Stimulated activated CD4-positive, alpha-beta T cell treated with anti-CD3 and anti-CD28 coated beads, TNF-alpha, amount 100 ng/mL, for 24 hours (primary cell): Measurements from ENCODE around the gene HEBP2.
"Not testable (repeated sequence)": the region's sequence is repeated elsewhere in the genome, so short reads cannot be mapped to it uniquely, and the experiment has no call there.

Experiments
- DNase-seq, 3 experiments: peaks; one replicate each; pipeline ENCODE4 v3.0.0-alpha.2; 2020; ENCODE audit warnings: low read depth in 3 of 3

The HEBP2 gene, protein sequence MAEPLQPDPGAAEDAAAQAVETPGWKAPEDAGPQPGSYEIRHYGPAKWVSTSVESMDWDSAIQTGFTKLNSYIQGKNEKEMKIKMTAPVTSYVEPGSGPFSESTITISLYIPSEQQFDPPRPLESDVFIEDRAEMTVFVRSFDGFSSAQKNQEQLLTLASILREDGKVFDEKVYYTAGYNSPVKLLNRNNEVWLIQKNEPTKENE

DNA sequence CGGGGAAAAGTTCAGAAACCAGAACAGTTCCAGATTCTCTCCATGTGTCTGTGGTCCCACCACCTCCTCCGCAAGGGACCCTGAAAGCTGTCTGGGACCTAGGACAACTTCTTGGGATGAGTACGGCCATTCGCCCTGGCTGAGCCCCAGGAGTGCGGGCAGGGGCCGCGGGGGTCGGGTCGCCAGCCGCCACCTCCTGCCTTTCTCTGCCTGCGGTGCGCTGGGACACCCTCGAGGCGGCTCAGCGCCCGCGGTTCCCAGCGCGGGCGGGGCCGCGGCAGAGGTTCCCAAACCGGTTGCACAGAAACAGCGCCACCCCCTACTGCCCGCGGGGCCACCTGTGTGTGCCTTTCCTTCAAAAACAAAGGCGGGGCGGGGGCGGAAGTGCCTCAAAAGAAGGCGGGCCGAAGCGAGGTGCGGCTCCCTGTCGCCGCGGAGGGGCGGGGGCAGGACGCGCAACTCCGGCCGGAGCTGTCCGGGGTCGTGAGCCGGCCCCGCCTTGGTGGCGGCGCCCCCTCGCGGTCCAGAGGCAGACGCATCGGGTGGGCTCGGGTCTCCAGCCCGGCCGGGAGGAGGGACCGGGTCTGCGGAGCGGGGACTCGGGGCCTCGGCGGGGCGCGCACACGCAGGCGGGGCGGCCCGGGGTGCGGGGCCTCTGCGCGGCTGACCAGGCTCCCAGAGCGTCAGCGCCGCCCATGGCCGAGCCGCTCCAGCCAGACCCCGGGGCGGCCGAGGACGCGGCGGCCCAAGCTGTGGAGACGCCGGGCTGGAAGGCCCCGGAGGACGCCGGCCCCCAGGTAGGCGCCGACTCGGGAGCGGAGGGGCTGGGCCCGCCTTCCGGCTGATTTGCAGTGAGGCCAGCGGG is at the start of gene HEBP2:
Gene HEBP2, plus strand, starts transcription at position 423 of the 865 bp plus-strand sequence. Its CDS starts 273 bp downstream, at position 696.
- peak; percentile 82 to 95 (median 83) for DNase-seq

DNA sequence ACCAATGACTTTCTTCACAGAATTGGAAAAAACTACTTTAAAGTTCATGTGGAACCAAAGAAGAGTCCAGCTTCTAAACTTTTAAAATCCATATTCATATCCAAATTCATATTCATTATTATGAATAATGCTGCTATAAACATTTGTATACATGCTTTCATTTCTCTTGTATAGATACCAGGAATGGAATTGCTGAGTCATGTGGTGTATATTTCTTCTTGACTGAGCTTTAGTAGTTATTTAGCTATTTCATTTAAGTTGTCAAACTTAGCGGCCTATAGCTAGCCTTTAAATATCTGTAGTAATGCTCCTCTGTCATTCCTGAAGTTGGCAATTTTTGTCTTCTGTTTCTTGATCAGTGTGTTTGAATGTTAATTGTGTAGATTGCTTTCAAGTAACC is 46.1 kb upstream of the HEBP2 start:
- DNase-seq: no peak

- not testable (repeated sequence) for DNase-seq
Measured at GRCh38 chr6:138368684-138369083, 35.3 kb upstream of the HEBP2 start.

- no peak for DNase-seq
Measured at GRCh38 chr6:138370631-138371451, 33.2 kb upstream of the HEBP2 start.

GRCh38 chr6:138371452-138371711 is 32.6 kb upstream of the HEBP2 start:
- DNase-seq: no peak

DNA sequence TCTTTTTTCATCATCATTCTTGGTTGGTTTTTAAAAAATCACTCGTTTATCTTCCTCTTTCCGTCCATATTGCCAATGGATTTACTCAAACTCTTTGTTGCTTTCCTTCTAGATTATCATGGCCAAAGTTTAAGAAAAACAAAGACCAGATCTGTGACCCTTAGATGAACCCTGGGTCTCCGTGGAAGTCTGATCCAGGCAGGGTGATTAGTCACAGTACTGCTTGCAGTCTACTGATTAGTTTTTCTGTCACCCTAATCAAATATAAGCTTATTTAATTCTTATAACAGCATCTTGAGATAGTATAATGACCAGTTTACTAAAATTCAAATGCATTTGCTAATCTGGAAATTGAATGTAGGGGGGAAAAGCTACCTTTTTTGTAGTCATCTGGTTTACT is 32.3 kb upstream of the HEBP2 start:
- DNase-seq: no peak

DNA sequence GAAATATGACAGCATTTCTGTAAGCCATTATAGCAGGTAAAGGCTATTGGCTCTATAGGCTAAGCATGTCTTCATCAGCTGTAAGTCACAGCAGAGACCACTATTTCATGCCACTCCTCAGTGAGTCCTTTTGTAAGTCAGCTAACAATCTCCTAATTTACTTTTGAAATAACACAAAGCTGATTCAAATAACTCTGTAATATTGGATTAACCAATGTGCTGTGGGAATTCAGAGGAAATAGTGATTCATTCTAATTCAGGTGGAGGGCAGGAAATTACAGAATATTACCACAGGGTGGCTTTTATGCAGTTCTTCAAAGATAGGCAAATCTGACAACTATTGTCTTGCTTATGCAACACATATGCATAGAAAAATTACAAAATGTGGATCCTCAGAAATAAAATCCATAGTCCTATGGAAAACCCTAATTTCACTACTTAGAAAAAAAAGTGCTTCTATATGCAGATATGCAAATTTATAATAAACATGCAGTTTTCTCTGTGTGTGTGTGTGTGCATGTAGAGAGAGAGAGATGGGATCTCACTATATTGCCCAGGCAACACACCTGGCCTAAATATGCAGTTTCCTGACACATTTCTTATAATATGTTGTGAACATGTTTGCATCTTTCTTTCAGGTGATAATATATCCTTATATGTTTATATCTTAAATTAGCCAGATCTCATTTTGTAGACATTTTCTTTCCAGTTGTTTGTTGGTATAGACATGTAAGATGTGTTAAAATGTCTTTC is 31.1 kb upstream of the HEBP2 start:
- DNase-seq: no peak

DNA sequence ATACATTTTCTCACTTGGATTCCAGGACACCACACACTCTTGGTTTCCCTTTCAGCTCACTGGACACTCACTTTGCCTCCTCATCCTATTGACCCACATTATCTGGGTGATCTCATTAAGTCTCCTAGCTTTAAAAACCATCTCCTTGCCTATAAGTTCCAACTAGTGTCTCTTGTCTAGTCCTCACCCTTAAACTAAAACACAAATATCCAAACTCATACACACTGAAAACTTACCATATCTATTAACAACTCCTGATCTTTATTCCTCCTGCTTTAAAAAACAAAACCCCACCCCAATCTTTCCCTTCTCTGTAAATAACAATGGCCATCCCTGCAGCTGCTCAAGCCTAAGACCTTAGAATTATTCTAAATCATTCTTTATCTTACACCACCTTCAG is 29.8 kb upstream of the HEBP2 start:
- DNase-seq: no peak

DNA sequence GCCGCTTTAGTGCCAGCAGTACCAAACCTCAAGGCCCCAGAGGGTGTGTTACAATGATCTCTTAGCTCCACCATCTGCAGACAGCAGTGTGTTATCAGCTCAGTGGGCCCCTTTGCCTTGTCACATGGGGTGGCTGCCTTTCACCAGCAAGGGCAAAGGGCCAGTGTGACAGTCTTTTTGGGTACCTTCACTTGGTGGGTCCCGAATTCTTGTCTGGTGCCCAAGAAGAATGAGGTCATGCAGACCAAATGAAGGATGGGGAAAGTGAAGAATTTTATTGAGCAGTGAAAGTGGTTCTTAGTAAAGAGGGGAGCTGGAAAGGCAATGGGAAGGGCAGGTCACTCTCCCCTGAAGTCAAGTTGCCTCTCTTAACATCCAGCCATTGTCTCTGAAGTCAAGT is 29.2 kb upstream of the HEBP2 start:
- DNase-seq: no peak

GRCh38 chr6:138377042-138377441 is 27.0 kb upstream of the HEBP2 start:
- DNase-seq: no peak

- no peak for DNase-seq
Measured at GRCh38 chr6:138377844-138378243, 26.2 kb upstream of the HEBP2 start, which contains the start of gene SMIM28. TSS of gene SMIM28 (plus strand) at chr6:138377905. CDS start at chr6:138378073, 168 bp downstream.

DNA sequence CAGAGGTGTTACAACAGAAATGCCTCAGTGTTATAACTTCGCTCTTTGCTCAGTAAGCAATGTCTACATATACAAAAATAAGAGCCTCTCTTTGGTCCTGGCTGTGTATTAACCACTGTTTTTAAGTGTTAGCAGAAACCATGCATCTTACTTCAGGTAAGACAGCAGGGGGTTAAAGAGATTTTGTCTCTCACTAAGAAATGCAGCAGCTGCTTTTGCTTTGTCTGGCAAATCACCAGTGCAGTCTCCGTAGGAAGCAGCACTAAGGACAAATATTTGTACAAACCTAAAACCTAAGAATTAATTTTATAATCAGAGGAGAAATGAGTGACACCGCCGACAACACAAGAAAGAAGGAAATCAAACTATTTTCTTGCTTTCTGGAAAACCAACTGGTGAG is 25.6 kb upstream of the HEBP2 start:
- DNase-seq: no peak

DNA sequence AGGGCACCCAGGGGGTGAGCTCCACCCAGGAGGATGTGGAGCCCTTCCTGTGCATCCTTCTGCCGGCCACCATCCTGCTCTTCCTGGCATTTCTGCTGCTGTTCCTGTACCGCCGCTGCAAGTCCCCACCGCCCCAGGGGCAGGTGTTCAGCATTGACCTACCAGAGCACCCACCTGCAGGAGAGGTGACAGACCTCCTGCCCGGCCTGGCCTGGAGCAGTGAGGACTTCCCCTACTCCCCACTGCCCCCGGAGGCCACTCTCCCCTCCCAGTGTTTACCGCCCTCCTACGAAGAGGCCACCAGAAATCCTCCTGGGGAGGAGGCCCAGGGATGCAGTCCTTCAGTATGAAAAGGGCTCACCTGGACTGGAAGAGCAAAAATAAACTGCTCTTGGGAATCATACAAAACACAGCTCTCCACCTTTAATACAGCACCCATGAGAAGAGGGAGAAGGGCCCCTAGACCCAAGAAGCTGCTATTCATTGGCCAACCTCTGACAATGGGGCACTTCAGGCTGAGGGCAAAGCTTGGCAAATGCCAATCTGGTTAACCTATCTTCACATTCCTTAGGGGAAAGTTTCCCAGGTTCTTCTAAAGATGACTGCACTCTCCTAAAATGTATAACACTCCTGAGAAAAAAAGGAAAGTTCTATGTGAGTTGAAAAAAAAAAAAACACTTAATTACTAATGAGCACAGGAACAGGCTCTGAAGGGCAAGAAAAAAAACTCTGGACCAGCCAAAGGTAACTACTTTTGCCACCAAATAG is 21.3 kb upstream of the HEBP2 start:
- no peak for DNase-seq

- DNase-seq: no peak
Measured at GRCh38 chr6:138383776-138384175, 20.2 kb upstream of the HEBP2 start.

- no peak for DNase-seq
Measured at GRCh38 chr6:138386897-138387296, 17.1 kb upstream of the HEBP2 start.

- DNase-seq: no peak
Measured at GRCh38 chr6:138387577-138388368, 16.2 kb upstream of the HEBP2 start.

GRCh38 chr6:138389551-138389950 is 14.5 kb upstream of the HEBP2 start:
- no peak for DNase-seq

- DNase-seq: no peak
Measured at GRCh38 chr6:138393871-138394783, 9.9 kb upstream of the HEBP2 start.

GRCh38 chr6:138396709-138397108 is 7.3 kb upstream of the HEBP2 start:
- DNase-seq: no peak
